Mesendoderm (in vitro differentiated cells): Measurements from ENCODE around the gene ZNF581.
A peak's percentile ranks its signal among the peaks of the same experiment; 100 is the strongest.

Experiments used
- DNase-seq: peaks from one replicate; pipeline ENCODE4 v3.0.0; 2013
- H2AK5ac ChIP-seq: 2 replicates; pipeline ENCODE4 v1.6.1; 2013; ENCODE audit warnings: low read length, inconsistent platforms
- H2BK120ac ChIP-seq: 2 replicates; pipeline ENCODE4 v1.6.1; 2013; ENCODE audit warnings: low read depth, mild to moderate bottlenecking, low read length, moderate library complexity, mixed read lengths
- H2BK15ac ChIP-seq: replicated peaks from 2 replicates; pipeline ENCODE4 v1.6.1; 2013; ENCODE audit warnings: low read depth, mild to moderate bottlenecking, moderate library complexity
- H2BK5ac ChIP-seq: 2 replicates; pipeline ENCODE4 v1.6.1; 2013; ENCODE audit warnings: low read length, inconsistent platforms
- H3K18ac ChIP-seq: 2 replicates; pipeline ENCODE4 v1.6.1; 2013; ENCODE audit warnings: mild to moderate bottlenecking, low read length, mixed read lengths
- H3K23ac ChIP-seq: one replicate; pipeline ENCODE4 v1.6.1; 2013; ENCODE audit warnings: low read length
- H3K27ac ChIP-seq: 2 replicates; pipeline ENCODE4 v1.5.1; 2013; ENCODE audit warnings: low read depth, mild to moderate bottlenecking, inconsistent platforms, low read length, moderate library complexity
- H3K27me3 ChIP-seq: 2 replicates; pipeline ENCODE4 v1.6.1; 2013; ENCODE audit warnings: low read length, control low read depth, mild to moderate bottlenecking, inconsistent platforms; ENCODE audit not compliant: insufficient read depth, poor library complexity
- H3K36me3 ChIP-seq: 2 replicates; pipeline ENCODE4 v1.6.1; 2013; ENCODE audit warnings: low read length, inconsistent platforms; ENCODE audit not compliant: control insufficient read depth, insufficient read depth
- H3K4ac ChIP-seq: one replicate; pipeline ENCODE4 v1.6.1; 2013; ENCODE audit warnings: low read depth, mild to moderate bottlenecking, low read length, moderate library complexity
- H3K4me1 ChIP-seq: 2 replicates; pipeline ENCODE4 v1.6.1; 2013; ENCODE audit warnings: low read depth, low read length, inconsistent platforms; ENCODE audit not compliant: control insufficient read depth
- H3K4me2 ChIP-seq: 2 replicates; pipeline ENCODE4 v1.6.1; 2013; ENCODE audit warnings: low read length
- H3K4me3 ChIP-seq: 2 replicates; pipeline ENCODE4 v1.5.1; 2013; ENCODE audit warnings: mild to moderate bottlenecking, low read length
- H3K56ac ChIP-seq: one replicate; pipeline ENCODE4 v1.6.1; 2013; ENCODE audit warnings: low read length
- H3K79me1 ChIP-seq: 2 replicates; pipeline ENCODE4 v1.6.1; 2013; ENCODE audit warnings: low read length, inconsistent platforms
- H3K79me2 ChIP-seq: 2 replicates; pipeline ENCODE4 v1.6.1; 2013; ENCODE audit warnings: mild to moderate bottlenecking, low read length; ENCODE audit not compliant: control insufficient read depth, insufficient read depth
- H3K9ac ChIP-seq: 2 replicates; pipeline ENCODE4 v1.6.1; 2013; ENCODE audit warnings: low read length, inconsistent platforms
- H4K5ac ChIP-seq: one replicate; pipeline ENCODE4 v1.6.1; 2013; ENCODE audit warnings: low read length
- H4K8ac ChIP-seq: one replicate; pipeline ENCODE4 v1.6.1; 2013; ENCODE audit warnings: low read depth, mild to moderate bottlenecking, control low read depth, low read length, moderate library complexity
- WGBS: extraction: QIAGEN DNeasy Blood & Tissue Kit; methylation state at CpG from one replicate; pipeline ENCODE4 v1.1.7; 2013; ENCODE audit warnings: low lambda C conversion rate, missing lambda C conversion rate; ENCODE audit not compliant: insufficient coverage; ENCODE audit errors: extremely low coverage; 5-methylcytosine and 5-hydroxymethylcytosine counted together

The ZNF581 gene

DNA sequence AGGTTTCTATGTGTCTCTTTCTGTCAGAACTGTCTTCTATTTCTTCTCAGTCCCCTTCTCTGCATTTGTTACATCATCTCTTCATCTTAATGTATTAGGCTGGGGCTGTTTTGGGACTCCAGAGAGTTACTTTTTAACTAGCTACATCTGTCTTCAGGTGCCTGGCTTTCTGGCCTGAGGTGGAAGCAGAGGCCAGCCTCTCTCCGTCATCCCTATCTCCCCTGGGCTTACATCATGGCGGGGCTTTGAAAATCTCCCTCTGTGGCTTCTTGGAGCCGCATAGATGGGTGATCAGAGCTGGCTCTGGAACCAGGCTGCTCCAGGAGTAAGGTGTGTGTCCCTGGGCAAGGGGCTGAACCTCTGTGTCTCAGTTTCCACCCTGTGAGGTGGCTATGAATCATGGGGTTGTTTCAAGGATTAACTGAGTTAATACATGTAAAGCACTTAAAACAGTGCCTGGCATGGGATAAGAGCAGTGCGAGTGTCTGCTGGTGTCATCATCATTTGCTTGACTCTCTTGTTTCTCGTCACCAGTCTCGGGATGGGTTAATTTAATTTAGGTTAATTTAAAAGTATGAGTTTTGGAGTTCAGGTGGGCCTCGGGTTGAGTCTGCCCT lies 33.5 kb downstream of the ZNF581 start:
- H3K79me2 ChIP-seq = peaks cover 41% of the 10 kb centered on the region
- H3K36me3 ChIP-seq = peaks cover 2% of the 10 kb centered on the region
- no CpG with 5 or more reads among the region's 7 CpGs for WGBS
- peaks cover 2% of the 10 kb centered on the region for H3K4me1 ChIP-seq
- no peaks in the 10 kb centered on the region for H3K27me3 ChIP-seq
- peaks cover 22% of the 10 kb centered on the region for H3K79me1 ChIP-seq
- H3K4me3 ChIP-seq = no peak overlapping the region
- H2BK120ac ChIP-seq = no peak overlapping the region
- H2AK5ac ChIP-seq = no peak overlapping the region
- H3K9ac ChIP-seq = peak overlapping the region; percentile 45
- H3K27ac ChIP-seq = no peak overlapping the region
- H3K18ac ChIP-seq = no peak overlapping the region
- DNase-seq = no peak
- no peak overlapping the region for H3K56ac ChIP-seq
- H4K5ac ChIP-seq = no peak overlapping the region
- H3K4ac ChIP-seq = no peak overlapping the region
- no peak overlapping the region for H3K23ac ChIP-seq
- no peak overlapping the region for H4K8ac ChIP-seq
- H2BK15ac ChIP-seq = no peak overlapping the region
- H3K4me2 ChIP-seq = no peak overlapping the region
- no peak overlapping the region for H2BK5ac ChIP-seq

DNA sequence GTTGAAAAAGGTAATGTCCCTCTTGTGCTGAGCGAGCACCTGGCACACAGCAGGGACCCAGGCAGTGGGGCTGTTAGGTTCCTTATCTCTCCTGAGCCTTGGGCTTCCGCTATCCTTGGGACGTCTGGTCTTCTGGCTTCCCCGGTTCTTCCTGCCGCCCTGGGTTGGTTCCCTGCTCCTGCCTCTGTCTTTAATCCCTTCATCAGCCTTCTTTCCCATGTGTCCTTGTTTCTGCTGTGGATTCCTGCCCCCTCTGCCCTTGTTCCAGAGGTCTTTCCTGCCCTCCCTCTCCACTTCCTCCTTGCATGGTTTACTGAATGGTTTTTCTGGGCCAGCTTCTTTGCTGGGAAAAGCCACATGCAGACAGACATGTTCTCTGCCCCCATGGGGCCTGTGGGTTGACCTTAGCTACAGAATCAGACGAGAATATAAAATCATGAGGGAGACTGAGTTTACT lies 34.2 kb downstream of the ZNF581 start:
- peaks cover 2% of the 10 kb centered on the region for H3K4me1 ChIP-seq

DNA sequence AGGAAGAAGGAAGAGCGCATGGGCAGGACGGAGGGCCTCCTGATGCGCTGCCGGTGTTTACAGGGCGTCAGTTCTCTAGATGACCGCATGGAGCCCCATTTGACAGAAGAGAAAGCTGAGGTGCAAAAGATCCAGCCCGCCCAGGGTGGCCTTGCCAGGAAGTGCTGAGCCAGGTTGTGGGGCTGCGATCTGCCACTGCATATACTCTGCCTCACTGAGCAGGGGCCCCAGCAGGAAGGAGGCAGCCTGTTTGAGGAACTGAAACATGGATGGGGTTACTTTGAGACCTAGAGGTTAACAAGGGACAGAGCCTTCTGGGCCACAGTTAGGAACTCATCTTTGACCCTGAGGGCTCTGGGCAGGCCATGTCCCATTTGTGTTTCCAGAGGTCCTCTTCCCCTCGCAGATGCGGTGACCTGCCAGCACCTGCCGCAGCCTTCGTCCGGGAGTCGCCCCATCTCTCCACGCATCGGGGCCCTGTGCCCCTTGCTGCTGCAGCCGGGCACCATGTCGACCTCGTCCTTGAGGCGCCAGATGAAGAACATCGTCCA lies 34.7 kb downstream of the ZNF581 start:
- Histone ChIP-seq H3K4ac (no peak overlapping the region), H3K4me2 (no peak overlapping the region), H4K8ac (no peak overlapping the region), H3K4me3 (no peak overlapping the region), H3K27me3 (no peaks in the 10 kb centered on the region), H2BK120ac (no peak overlapping the region), H3K23ac (no peak overlapping the region), H3K4me1 (peaks cover 2% of the 10 kb centered on the region), H3K79me1 (peaks cover 25% of the 10 kb centered on the region), H3K18ac (no peak overlapping the region), H3K36me3 (peaks cover 5% of the 10 kb centered on the region), H2BK5ac (no peak overlapping the region), H3K9ac (no peak overlapping the region), H2AK5ac (no peak overlapping the region), H3K79me2 (peaks cover 41% of the 10 kb centered on the region), H4K5ac (no peak overlapping the region), H3K27ac (no peak overlapping the region), H3K56ac (no peak overlapping the region), H2BK15ac (no peak overlapping the region)
- WGBS = no CpG with 5 or more reads among the region's 21 CpGs
- DNase-seq = no peak

More for the DNA sequence above, 34.2 kb downstream of the ZNF581 start:
- Histone ChIP-seq H4K5ac (no peak overlapping the region), H3K4me2 (no peak overlapping the region), H3K23ac (no peak overlapping the region), H2AK5ac (no peak overlapping the region), H3K36me3 (peaks cover 5% of the 10 kb centered on the region), H3K27ac (no peak overlapping the region), H3K79me2 (peaks cover 41% of the 10 kb centered on the region), H3K79me1 (peaks cover 25% of the 10 kb centered on the region), H3K4me3 (no peak overlapping the region), H3K4ac (no peak overlapping the region), H2BK15ac (no peak overlapping the region), H2BK5ac (no peak overlapping the region), H3K27me3 (no peaks in the 10 kb centered on the region), H4K8ac (no peak overlapping the region), H3K9ac (peak overlapping the region; percentile 21), H2BK120ac (no peak overlapping the region), H3K56ac (no peak overlapping the region), H3K18ac (no peak overlapping the region)
- no CpG with 5 or more reads among the region's 6 CpGs for WGBS
- peak; percentile 57 for DNase-seq

DNA sequence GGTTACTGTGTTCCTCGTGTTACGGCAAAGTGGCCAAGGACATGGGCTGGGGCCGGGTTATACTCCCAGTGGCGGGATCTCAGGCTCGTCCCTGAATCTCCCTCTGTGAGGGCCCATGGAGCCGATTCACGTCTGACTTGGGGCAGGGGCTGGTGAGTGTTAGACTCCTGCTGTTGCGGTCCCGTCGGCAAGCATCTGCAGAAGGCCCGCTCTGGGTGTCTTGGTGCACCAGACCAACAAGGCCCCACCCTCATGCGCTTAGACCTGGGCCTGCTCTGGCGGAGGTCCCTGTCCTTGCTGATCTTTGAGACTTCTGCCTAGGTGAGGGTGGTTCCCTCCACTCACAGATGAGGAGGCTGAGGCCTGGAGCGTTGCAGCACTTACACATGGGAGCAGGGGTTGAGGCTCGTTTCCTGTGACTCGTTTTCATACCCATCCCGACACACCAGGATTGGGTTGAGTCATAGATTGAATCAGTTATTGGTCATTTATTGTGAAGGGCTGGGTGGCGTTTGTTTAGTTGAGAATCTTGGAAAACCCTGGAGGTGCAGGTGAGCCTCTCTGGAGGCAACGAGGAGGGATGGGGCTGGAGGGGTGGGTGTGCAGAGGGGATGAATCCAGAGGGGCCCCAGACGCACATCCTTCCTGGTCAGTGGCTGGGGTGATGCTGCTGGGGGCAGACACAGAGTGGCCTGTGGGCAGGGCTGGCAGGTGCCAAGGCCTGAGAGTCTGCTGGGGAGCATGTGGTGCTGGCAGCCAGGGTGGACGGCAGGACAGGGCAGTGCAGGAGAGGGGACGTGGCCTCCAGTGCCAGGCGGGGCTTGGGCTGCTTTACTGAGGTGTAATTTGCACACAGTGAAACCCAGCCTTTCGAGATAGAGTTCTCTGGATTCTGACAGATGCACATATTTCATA lies 36.2 kb downstream of the ZNF581 start:
- H2BK120ac ChIP-seq = no peak overlapping the region
- no peak overlapping the region for H2AK5ac ChIP-seq
- no CpG with 5 or more reads among the region's 24 CpGs for WGBS
- no peak overlapping the region for H2BK5ac ChIP-seq
- no peak overlapping the region for H2BK15ac ChIP-seq
- peaks cover 5% of the 10 kb centered on the region for H3K36me3 ChIP-seq
- no peak overlapping the region for H3K9ac ChIP-seq
- no peak overlapping the region for H3K27ac ChIP-seq
- H3K4ac ChIP-seq = no peak overlapping the region
- peaks cover 28% of the 10 kb centered on the region for H3K79me1 ChIP-seq
- no peaks in the 10 kb centered on the region for H3K27me3 ChIP-seq
- H3K4me2 ChIP-seq = no peak overlapping the region
- H4K5ac ChIP-seq = no peak overlapping the region
- peaks cover 36% of the 10 kb centered on the region for H3K79me2 ChIP-seq
- no peak overlapping the region for H3K56ac ChIP-seq
- peaks cover 2% of the 10 kb centered on the region for H3K4me1 ChIP-seq
- no peak overlapping the region for H3K18ac ChIP-seq
- H3K23ac ChIP-seq = no peak overlapping the region
- no peak for DNase-seq
- no peak overlapping the region for H4K8ac ChIP-seq
- no peak overlapping the region for H3K4me3 ChIP-seq

DNA sequence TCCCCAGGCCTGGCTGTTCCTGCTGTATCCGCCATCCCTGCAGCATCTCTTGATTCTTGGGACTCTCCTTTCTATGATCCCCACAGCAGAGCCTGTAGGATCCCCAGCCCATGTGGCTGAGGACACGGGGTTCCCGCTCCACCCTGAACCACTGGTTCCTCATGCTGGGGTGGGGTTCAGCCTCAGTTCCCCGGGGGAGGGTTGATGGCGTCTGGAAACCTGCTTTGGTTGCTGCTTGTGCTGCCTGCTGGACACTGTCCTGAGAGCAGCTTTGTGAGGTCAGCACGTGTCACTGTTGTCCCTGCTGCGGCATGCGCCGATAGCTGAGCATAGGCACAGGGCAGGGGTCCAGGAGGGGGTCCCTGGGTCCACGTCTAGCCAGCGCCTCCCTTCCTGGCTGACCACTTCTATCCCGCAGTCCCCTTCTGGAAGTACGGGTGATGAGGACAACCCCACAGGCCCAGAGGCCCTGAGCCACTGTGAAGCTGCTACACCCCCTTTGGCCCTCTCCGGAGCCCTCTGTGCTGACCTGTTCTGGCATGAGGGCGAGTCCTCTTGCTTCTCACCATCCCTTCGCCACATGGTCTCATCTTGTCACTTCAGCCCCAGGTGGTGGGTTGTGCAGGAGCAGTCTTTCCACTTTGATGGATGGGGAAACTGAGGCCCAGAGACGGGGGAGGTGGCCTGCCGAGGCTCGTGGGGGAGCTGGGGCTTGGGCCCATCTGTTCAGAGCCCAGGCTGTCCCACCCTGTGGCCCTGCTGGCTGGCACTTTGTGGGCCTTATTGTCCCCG lies 37.1 kb downstream of the ZNF581 start:
- no peak overlapping the region for H4K5ac ChIP-seq
- H2AK5ac ChIP-seq = no peak overlapping the region
- H2BK15ac ChIP-seq = no peak overlapping the region
- no peak overlapping the region for H4K8ac ChIP-seq
- H3K4me1 ChIP-seq = peaks cover 2% of the 10 kb centered on the region
- H3K27me3 ChIP-seq = no peaks in the 10 kb centered on the region
- H3K4me2 ChIP-seq = no peak overlapping the region
- H3K4me3 ChIP-seq = no peak overlapping the region
- H2BK5ac ChIP-seq = no peak overlapping the region
- peaks cover 5% of the 10 kb centered on the region for H3K36me3 ChIP-seq
- H3K56ac ChIP-seq = no peak overlapping the region
- no peak overlapping the region for H3K9ac ChIP-seq
- H3K79me2 ChIP-seq = peaks cover 32% of the 10 kb centered on the region
- H3K18ac ChIP-seq = no peak overlapping the region
- H3K23ac ChIP-seq = no peak overlapping the region
- H3K4ac ChIP-seq = no peak overlapping the region
- no peak overlapping the region for H2BK120ac ChIP-seq
- H3K79me1 ChIP-seq = peaks cover 32% of the 10 kb centered on the region
- no peak overlapping the region for H3K27ac ChIP-seq
- DNase-seq = no peak
- no CpG with 5 or more reads among the region's 20 CpGs for WGBS
